NCI-H1048 (cell line): ENCODE data around the gene NPBWR2.

ENCODE experiments used
- DNase-seq: peaks from one replicate; lab custom pipeline; 2025; lab: John Stamatoyannopoulos, UW

The NPBWR2 gene

DNA sequence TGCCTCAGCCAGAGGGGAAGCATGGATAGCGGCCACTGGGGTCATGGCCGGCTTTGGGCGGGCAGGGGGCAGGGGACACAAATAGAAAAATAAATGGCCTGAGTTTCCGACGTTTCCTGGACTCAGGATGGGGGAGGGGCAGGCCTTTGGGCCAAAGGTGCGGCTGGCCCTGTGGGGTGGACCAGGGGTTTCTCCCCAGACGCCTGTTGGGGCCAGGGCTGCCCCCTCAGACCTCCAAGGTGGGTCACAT lies 50.8 kb downstream of the NPBWR2 start:
- DNase-seq = no peak

GRCh38 chr20:64055893-64056638 lies 51.3 kb downstream of the NPBWR2 start:
- DNase-seq = no peak

GRCh38 chr20:64055396-64055892 lies 51.9 kb downstream of the NPBWR2 start:
- no peak for DNase-seq

GRCh38 chr20:64053841-64054661 lies 53.3 kb downstream of the NPBWR2 start:
- no peak for DNase-seq
